Measurements from ENCODE around the gene RGS1. TPM values are rescaled to one million over a fixed set of nuclear protein-coding genes. Genes with fewer than 3 reads are reported as not detected.

RGS1 gene
- 45.8 TPM for polyA plus RNA-seq (2013)

- Histone ChIP-seq H3K9me3 (ENCODE audit: control extremely low read depth in 1 of 5, control insufficient read depth in 4 of 5, insufficient read depth in 2 of 5, low read depth in 1 of 5, low read length in 4 of 5) (no peaks in the 10 kb centered on the region), H3K4me1 (ENCODE audit: control extremely low read depth in 1 of 4, control insufficient read depth in 4 of 4, insufficient read depth in 4 of 4, low read length in 3 of 4) (peaks cover 4 to 13% (median 11%) of the 10 kb centered on the region in 4 experiments), H3K27ac (ENCODE audit: insufficient read depth in 1 of 2, low read depth in 1 of 2, low read length in 2 of 2, poor library complexity in 1 of 2, severe bottlenecking in 2 of 2) (peak within 1 kb of the TSS; percentile 44 to 63), H3K36me3 (ENCODE audit: control insufficient read depth in 4 of 4, insufficient read depth in 4 of 4, low read length in 3 of 4) (no peaks in the 10 kb centered on the region), H3K27me3 (replicated peaks in 2 of 5; ENCODE audit: control insufficient read depth in 4 of 5, insufficient read depth in 5 of 5, low read length in 4 of 5) (no peaks in the 10 kb centered on the region), H3K4me3 (ENCODE audit: control insufficient read depth in 1 of 7, extremely low read depth in 1 of 7, insufficient read depth in 4 of 7, low read depth in 2 of 7, low read length in 6 of 7) (peak within 1 kb of the TSS in 2 of 7 experiments; percentile 13 to 71)
- ChIA-PET CTCF (no interaction called here), POLR2A (no interaction called here)
- peak; percentile 85 to 96 (median 95) for DNase-seq
- 49% methylated on average over 5 of the region's 7 CpGs for WGBS (ENCODE audit: insufficient coverage)
Observed at GRCh38 chr1:192575499-192576189, at the start of gene RGS1. RGS1 (plus strand) TSS chr1:192575773; CDS start chr1:192575793, 20 bp downstream.

- POLR2A ChIA-PET = interaction anchor here (0.7 kb wide), 1 partner anchor 53 kb away, joined by 3 read pairs; no protein-coding TSS in a partner anchor
- H3K4me1 ChIP-seq (ENCODE audit: control extremely low read depth in 1 of 4, control insufficient read depth in 4 of 4, insufficient read depth in 4 of 4, low read length in 3 of 4) = peaks cover 0 to 19% (median under 1%) of the 10 kb centered on the region in 4 experiments
- WGBS (ENCODE audit: insufficient coverage) = 97% methylated on average over 5 of the region's 5 CpGs
Observed at GRCh38 chr1:192527111-192527795, 48.3 kb upstream of the RGS1 start.

GRCh38 chr1:192527950-192528349 lies 47.6 kb upstream of the RGS1 start:
- no peaks in the 10 kb centered on the region for H3K9me3 ChIP-seq (ENCODE audit: control extremely low read depth in 1 of 5, control insufficient read depth in 4 of 5, insufficient read depth in 2 of 5, low read depth in 1 of 5, low read length in 4 of 5)
- POLR2A ChIA-PET = no interaction called here
- no peak overlapping the region for H3K27ac ChIP-seq (ENCODE audit: insufficient read depth in 1 of 2, low read depth in 1 of 2, low read length in 2 of 2, poor library complexity in 1 of 2, severe bottlenecking in 2 of 2)
- H3K27me3 ChIP-seq (replicated peaks in 2 of 5; ENCODE audit: control insufficient read depth in 4 of 5, insufficient read depth in 5 of 5, low read length in 4 of 5) = no peaks in the 10 kb centered on the region
- peaks cover 0 to 14% (median 0%) of the 10 kb centered on the region in 4 experiments for H3K4me1 ChIP-seq (ENCODE audit: control extremely low read depth in 1 of 4, control insufficient read depth in 4 of 4, insufficient read depth in 4 of 4, low read length in 3 of 4)
- H3K36me3 ChIP-seq (ENCODE audit: control insufficient read depth in 4 of 4, insufficient read depth in 4 of 4, low read length in 3 of 4) = no peaks in the 10 kb centered on the region
- no peak overlapping the region for H3K4me3 ChIP-seq (ENCODE audit: control insufficient read depth in 1 of 7, extremely low read depth in 1 of 7, insufficient read depth in 4 of 7, low read depth in 2 of 7, low read length in 6 of 7)
- CTCF ChIA-PET = interaction anchor here (0.9 to 1.8 kb wide), 4 partner anchors 9 to 23 kb away, joined by 3 to 6 read pairs (median 4); no protein-coding TSS in a partner anchor
- DNase-seq = no peak

More at GRCh38 chr1:192527111-192527795, 48.3 kb upstream of the RGS1 start:
- Histone ChIP-seq H3K36me3 (ENCODE audit: control insufficient read depth in 4 of 4, insufficient read depth in 4 of 4, low read length in 3 of 4) (no peaks in the 10 kb centered on the region), H3K4me3 (ENCODE audit: control insufficient read depth in 1 of 7, extremely low read depth in 1 of 7, insufficient read depth in 4 of 7, low read depth in 2 of 7, low read length in 6 of 7) (no peak overlapping the region), H3K27ac (ENCODE audit: insufficient read depth in 1 of 2, low read depth in 1 of 2, low read length in 2 of 2, poor library complexity in 1 of 2, severe bottlenecking in 2 of 2) (no peak overlapping the region), H3K9me3 (ENCODE audit: control extremely low read depth in 1 of 5, control insufficient read depth in 4 of 5, insufficient read depth in 2 of 5, low read depth in 1 of 5, low read length in 4 of 5) (no peaks in the 10 kb centered on the region), H3K27me3 (replicated peaks in 2 of 5; ENCODE audit: control insufficient read depth in 4 of 5, insufficient read depth in 5 of 5, low read length in 4 of 5) (no peaks in the 10 kb centered on the region)
- DNase-seq = no peak
- CTCF ChIA-PET = interaction anchor here (0.9 to 1.6 kb wide), 3 partner anchors 8 to 19 kb away, joined by 3 to 5 read pairs (median 4); no protein-coding TSS in a partner anchor

GRCh38 chr1:192529031-192529755 lies 46.4 kb upstream of the RGS1 start:
- Histone ChIP-seq H3K27me3 (replicated peaks in 2 of 5; ENCODE audit: control insufficient read depth in 4 of 5, insufficient read depth in 5 of 5, low read length in 4 of 5) (no peaks in the 10 kb centered on the region), H3K9me3 (ENCODE audit: control extremely low read depth in 1 of 5, control insufficient read depth in 4 of 5, insufficient read depth in 2 of 5, low read depth in 1 of 5, low read length in 4 of 5) (no peaks in the 10 kb centered on the region), H3K36me3 (ENCODE audit: control insufficient read depth in 4 of 4, insufficient read depth in 4 of 4, low read length in 3 of 4) (no peaks in the 10 kb centered on the region), H3K27ac (ENCODE audit: insufficient read depth in 1 of 2, low read depth in 1 of 2, low read length in 2 of 2, poor library complexity in 1 of 2, severe bottlenecking in 2 of 2) (no peak overlapping the region), H3K4me3 (ENCODE audit: control insufficient read depth in 1 of 7, extremely low read depth in 1 of 7, insufficient read depth in 4 of 7, low read depth in 2 of 7, low read length in 6 of 7) (no peak overlapping the region), H3K4me1 (ENCODE audit: control extremely low read depth in 1 of 4, control insufficient read depth in 4 of 4, insufficient read depth in 4 of 4, low read length in 3 of 4) (peaks cover 0 to 12% (median 0%) of the 10 kb centered on the region in 4 experiments)
- no peak for DNase-seq
- 80% methylated on average over 2 of the region's 3 CpGs for whole genome bisulfite sequencing (ENCODE audit: insufficient coverage)
- POLR2A ChIA-PET = no interaction called here
- CTCF ChIA-PET = interaction anchor here (1.0 to 1.8 kb wide), 4 partner anchors 10 to 21 kb away, joined by 3 to 6 read pairs (median 4); no protein-coding TSS in a partner anchor

- no peak overlapping the region for H3K4me3 ChIP-seq (ENCODE audit: control insufficient read depth in 1 of 7, extremely low read depth in 1 of 7, insufficient read depth in 4 of 7, low read depth in 2 of 7, low read length in 6 of 7)
- H3K36me3 ChIP-seq (ENCODE audit: control insufficient read depth in 4 of 4, insufficient read depth in 4 of 4, low read length in 3 of 4) = no peaks in the 10 kb centered on the region
- H3K27ac ChIP-seq (ENCODE audit: insufficient read depth in 1 of 2, low read depth in 1 of 2, low read length in 2 of 2, poor library complexity in 1 of 2, severe bottlenecking in 2 of 2) = no peak overlapping the region
- ChIA-PET POLR2A (no interaction called here), CTCF (interaction anchor here (1.0 to 1.8 kb wide), 4 partner anchors 9 to 21 kb away, joined by 3 to 6 read pairs (median 4); no protein-coding TSS in a partner anchor)
- H3K4me1 ChIP-seq (ENCODE audit: control extremely low read depth in 1 of 4, control insufficient read depth in 4 of 4, insufficient read depth in 4 of 4, low read length in 3 of 4) = peaks cover 0 to 8% (median 0%) of the 10 kb centered on the region in 4 experiments
- H3K9me3 ChIP-seq (ENCODE audit: control extremely low read depth in 1 of 5, control insufficient read depth in 4 of 5, insufficient read depth in 2 of 5, low read depth in 1 of 5, low read length in 4 of 5) = no peaks in the 10 kb centered on the region
- H3K27me3 ChIP-seq (replicated peaks in 2 of 5; ENCODE audit: control insufficient read depth in 4 of 5, insufficient read depth in 5 of 5, low read length in 4 of 5) = no peaks in the 10 kb centered on the region
- DNase-seq = no peak
- WGBS (ENCODE audit: insufficient coverage) = 100% methylated on average over 1 of the region's 1 CpG
Observed at GRCh38 chr1:192529811-192530210, 45.8 kb upstream of the RGS1 start.

GRCh38 chr1:192530254-192530653 lies 45.3 kb upstream of the RGS1 start:
- 0% methylated on average over 2 of the region's 2 CpGs for WGBS (ENCODE audit: insufficient coverage)
- Histone ChIP-seq H3K27me3 (replicated peaks in 2 of 5; ENCODE audit: control insufficient read depth in 4 of 5, insufficient read depth in 5 of 5, low read length in 4 of 5) (no peaks in the 10 kb centered on the region), H3K4me1 (ENCODE audit: control extremely low read depth in 1 of 4, control insufficient read depth in 4 of 4, insufficient read depth in 4 of 4, low read length in 3 of 4) (peaks cover 0 to 8% (median 0%) of the 10 kb centered on the region in 4 experiments), H3K27ac (ENCODE audit: insufficient read depth in 1 of 2, low read depth in 1 of 2, low read length in 2 of 2, poor library complexity in 1 of 2, severe bottlenecking in 2 of 2) (peak overlapping the region in 1 of 2 experiments; percentile 23), H3K4me3 (ENCODE audit: control insufficient read depth in 1 of 7, extremely low read depth in 1 of 7, insufficient read depth in 4 of 7, low read depth in 2 of 7, low read length in 6 of 7) (no peak overlapping the region), H3K36me3 (ENCODE audit: control insufficient read depth in 4 of 4, insufficient read depth in 4 of 4, low read length in 3 of 4) (no peaks in the 10 kb centered on the region), H3K9me3 (ENCODE audit: control extremely low read depth in 1 of 5, control insufficient read depth in 4 of 5, insufficient read depth in 2 of 5, low read depth in 1 of 5, low read length in 4 of 5) (no peaks in the 10 kb centered on the region)
- POLR2A ChIA-PET = no interaction called here
- CTCF ChIA-PET = interaction anchor here (1.0 to 1.1 kb wide), 3 partner anchors 9 to 16 kb away, joined by 3 to 4 read pairs (median 4); no protein-coding TSS in a partner anchor
- DNase-seq = peak in 2 of 3 donors; percentile 38 to 43
